ENCODE data around the gene DZIP1L. TPM values are rescaled to one million over a fixed set of nuclear protein-coding genes. Genes with fewer than 3 reads are reported as not detected.

DZIP1L gene, protein sequence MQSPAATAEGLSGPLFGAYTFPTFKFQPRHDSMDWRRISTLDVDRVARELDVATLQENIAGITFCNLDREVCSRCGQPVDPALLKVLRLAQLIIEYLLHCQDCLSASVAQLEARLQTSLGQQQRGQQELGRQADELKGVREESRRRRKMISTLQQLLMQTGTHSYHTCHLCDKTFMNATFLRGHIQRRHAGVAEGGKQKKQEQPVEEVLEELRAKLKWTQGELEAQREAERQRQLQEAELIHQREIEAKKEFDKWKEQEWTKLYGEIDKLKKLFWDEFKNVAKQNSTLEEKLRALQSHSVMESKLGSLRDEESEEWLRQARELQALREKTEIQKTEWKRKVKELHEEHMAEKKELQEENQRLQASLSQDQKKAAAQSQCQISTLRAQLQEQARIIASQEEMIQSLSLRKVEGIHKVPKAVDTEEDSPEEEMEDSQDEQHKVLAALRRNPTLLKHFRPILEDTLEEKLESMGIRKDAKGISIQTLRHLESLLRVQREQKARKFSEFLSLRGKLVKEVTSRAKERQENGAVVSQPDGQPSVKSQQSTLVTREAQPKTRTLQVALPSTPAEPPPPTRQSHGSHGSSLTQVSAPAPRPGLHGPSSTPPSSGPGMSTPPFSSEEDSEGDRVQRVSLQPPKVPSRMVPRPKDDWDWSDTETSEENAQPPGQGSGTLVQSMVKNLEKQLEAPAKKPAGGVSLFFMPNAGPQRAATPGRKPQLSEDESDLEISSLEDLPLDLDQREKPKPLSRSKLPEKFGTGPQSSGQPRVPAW
- total RNA-seq: 10 to 100 TPM; 12.7 to 23.0 (median 17.2) TPM

DNA sequence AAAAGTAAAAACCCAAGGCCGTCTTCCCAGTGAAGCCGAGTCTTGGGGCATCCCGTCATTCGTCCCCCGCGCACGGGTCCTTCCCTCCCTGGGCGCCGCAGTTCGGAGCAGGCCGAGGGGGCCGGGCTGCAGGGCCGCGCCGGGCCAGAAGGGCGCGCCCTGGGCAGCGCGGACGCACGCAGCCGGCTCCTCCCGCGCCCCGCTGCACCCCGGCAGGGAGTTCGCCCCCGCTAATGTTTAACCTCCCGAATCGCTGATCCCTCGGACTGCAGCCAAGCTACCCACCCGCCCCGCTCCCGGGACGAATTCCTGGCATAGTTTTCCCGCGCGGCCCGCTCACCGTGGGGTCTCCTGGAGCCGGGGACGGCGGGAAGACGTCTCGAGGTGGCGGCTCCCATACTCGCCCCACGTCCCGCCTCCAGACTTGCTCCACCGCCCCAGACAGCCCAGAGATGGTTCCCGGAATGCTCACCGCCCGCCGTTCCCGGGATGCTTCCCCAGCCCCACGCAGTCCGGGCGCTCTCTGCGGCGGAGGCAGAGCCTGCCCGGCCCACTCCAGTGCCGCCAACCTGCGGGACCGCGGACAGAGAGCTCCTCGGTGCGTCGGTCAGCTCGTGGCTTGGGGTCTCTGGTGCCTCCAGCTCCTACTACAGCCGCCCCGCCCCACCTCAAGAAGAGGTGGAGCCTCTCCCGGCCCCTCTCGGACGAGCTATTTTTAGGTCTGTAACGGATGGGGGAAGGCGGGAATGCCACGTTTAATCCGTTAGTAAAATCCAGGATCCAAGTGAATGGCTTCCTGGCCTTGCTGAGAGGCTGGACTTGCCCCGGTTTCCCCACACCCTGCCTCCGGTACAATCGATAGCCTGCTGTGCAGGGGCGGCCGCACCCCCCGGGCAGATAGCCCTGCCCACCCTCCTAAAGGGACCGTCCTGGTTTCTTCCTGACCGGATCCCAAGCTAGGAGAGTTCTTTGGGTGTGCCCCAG, at the start of gene DZIP1L:
Gene DZIP1L, minus strand, starts transcription at position 621 of the 984 bp plus-strand sequence. CDS start 11,637 bp downstream, outside the sequence.
- peak; percentile 71 to 74 for DNase-seq
- H3K9me3 ChIP-seq: no peaks in the 10 kb centered on the region
- no peaks in the 10 kb centered on the region for H3K27me3 ChIP-seq
- peak within 1 kb of the TSS; percentile 57 to 70 (median 70) for H3K4me3 ChIP-seq (replicated peaks in 1 of 3)
- peaks cover 25 to 32% of the 10 kb centered on the region in 2 donors for H3K4me1 ChIP-seq
- intact Hi-C loops (cut with DNase I): no loop called here
- TF ChIP-seq POLR2A (IDR thresholded peaks at IDR 0.05): peak in 1 of 2 donors; percentile 42
- TF ChIP-seq, protein P1, sequence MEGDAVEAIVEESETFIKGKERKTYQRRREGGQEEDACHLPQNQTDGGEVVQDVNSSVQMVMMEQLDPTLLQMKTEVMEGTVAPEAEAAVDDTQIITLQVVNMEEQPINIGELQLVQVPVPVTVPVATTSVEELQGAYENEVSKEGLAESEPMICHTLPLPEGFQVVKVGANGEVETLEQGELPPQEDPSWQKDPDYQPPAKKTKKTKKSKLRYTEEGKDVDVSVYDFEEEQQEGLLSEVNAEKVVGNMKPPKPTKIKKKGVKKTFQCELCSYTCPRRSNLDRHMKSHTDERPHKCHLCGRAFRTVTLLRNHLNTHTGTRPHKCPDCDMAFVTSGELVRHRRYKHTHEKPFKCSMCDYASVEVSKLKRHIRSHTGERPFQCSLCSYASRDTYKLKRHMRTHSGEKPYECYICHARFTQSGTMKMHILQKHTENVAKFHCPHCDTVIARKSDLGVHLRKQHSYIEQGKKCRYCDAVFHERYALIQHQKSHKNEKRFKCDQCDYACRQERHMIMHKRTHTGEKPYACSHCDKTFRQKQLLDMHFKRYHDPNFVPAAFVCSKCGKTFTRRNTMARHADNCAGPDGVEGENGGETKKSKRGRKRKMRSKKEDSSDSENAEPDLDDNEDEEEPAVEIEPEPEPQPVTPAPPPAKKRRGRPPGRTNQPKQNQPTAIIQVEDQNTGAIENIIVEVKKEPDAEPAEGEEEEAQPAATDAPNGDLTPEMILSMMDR (IDR thresholded peaks at IDR 0.05): peak in 4 of 6 experiments; percentile 45 to 73 (median 53)
- peak within 1 kb of the TSS; percentile 54 to 85 (median 73) for H3K27ac ChIP-seq
- H3K36me3 ChIP-seq: no peaks in the 10 kb centered on the region
- WGBS, 2 donors: 2 to 3% methylated on average over 17 to 27 of the region's 86 CpGs

GRCh38 chr3:138165061-138165460, 49.7 kb upstream of the DZIP1L start:
- Histone ChIP-seq H3K4me1 (no peaks in the 10 kb centered on the region), H3K27me3 (no peaks in the 10 kb centered on the region), H3K4me3 (replicated peaks in 1 of 3) (no peak overlapping the region), H3K9me3 (no peaks in the 10 kb centered on the region), H3K36me3 (peaks cover 39 to 62% of the 10 kb centered on the region in 2 donors), H3K27ac (no peak overlapping the region)
- WGBS, 2 donors: 96 to 98% methylated on average over 2 of the region's 2 CpGs
- intact Hi-C loops (cut with DNase I): no loop called here
- TF ChIP-seq, protein P1 (IDR thresholded peaks at IDR 0.05): no peak
- TF ChIP-seq POLR2A (IDR thresholded peaks at IDR 0.05): no peak
- no peak for DNase-seq

- Histone ChIP-seq H3K4me3 (replicated peaks in 1 of 3) (no peak overlapping the region), H3K9me3 (no peaks in the 10 kb centered on the region), H3K27ac (no peak overlapping the region), H3K36me3 (peaks cover 12 to 17% of the 10 kb centered on the region in 2 donors), H3K4me1 (no peaks in the 10 kb centered on the region), H3K27me3 (no peaks in the 10 kb centered on the region)
- no peak for DNase-seq
- TF ChIP-seq, protein P1 (IDR thresholded peaks at IDR 0.05): no peak
- no peak for TF ChIP-seq POLR2A (IDR thresholded peaks at IDR 0.05)
- intact Hi-C loops (cut with DNase I): no loop called here
- 96% methylated on average over 4 of the region's 4 CpGs for WGBS, 2 donors
Measured at GRCh38 chr3:138157743-138158142, 42.3 kb upstream of the DZIP1L start.

DNA sequence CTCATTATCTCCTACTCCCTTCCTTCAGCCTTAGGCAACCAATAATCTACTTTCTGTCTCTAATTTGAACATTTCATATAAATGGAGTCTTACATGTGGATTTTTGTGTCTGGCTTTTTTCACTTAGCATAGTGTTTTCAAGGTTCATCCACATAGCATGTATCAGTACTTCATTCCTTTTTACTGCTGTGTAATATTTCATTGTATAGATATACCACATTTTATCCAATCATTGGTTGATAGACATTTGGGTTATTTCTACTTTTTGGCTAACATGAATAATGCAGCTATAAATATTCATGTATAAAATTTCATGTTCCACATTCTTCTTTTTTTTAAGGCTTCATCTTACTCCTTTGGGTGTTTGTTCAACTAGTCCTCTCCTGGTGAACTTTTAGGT, 39.1 kb upstream of the DZIP1L start:
- DNase-seq: no peak
- no peaks in the 10 kb centered on the region for H3K9me3 ChIP-seq
- no peaks in the 10 kb centered on the region for H3K4me1 ChIP-seq
- TF ChIP-seq, protein P1 (IDR thresholded peaks at IDR 0.05): no peak
- TF ChIP-seq POLR2A (IDR thresholded peaks at IDR 0.05): no peak
- H3K27me3 ChIP-seq: no peaks in the 10 kb centered on the region
- intact Hi-C loops (cut with DNase I): no loop called here
- no peak overlapping the region for H3K4me3 ChIP-seq (replicated peaks in 1 of 3)
- no peak overlapping the region for H3K27ac ChIP-seq
- no peaks in the 10 kb centered on the region for H3K36me3 ChIP-seq
